GM18909 (cell line): ENCODE measurements around the gene ZNF197.
"Not testable (repeated sequence)": the region's sequence is repeated elsewhere in the genome, so short reads cannot be mapped to it uniquely, and the experiment has no call there.

ENCODE experiments used
- ATAC-seq: cut with Tn5 transposase; IDR thresholded peaks from one replicate; pipeline ENCODE4 v1.9.1; 2021; ENCODE audit warnings: mild to moderate bottlenecking; ENCODE audit not compliant: unreplicated experiment, poor library complexity

ZNF197 gene

GRCh38 chr3:44624749-44625480 lies at the start of gene ZNF197:
TSS of gene ZNF197 (plus strand) at chr3:44625036. CDS start at chr3:44629155, 4,119 bp downstream.
- peak; percentile 94 for ATAC-seq

- ATAC-seq, result no peak
Measured at GRCh38 chr3:44576613-44577012, 48.2 kb upstream of the ZNF197 start.

GRCh38 chr3:44577354-44577952 lies 47.4 kb upstream of the ZNF197 start:
- ATAC-seq, result not testable (repeated sequence)

- not testable (repeated sequence) for ATAC-seq
Measured at GRCh38 chr3:44578316-44578715, 46.5 kb upstream of the ZNF197 start.

- not testable (repeated sequence) for ATAC-seq
Measured at GRCh38 chr3:44578924-44579515, 45.8 kb upstream of the ZNF197 start.

GRCh38 chr3:44579749-44580148 lies 45.1 kb upstream of the ZNF197 start:
- not testable (repeated sequence) for ATAC-seq

GRCh38 chr3:44580971-44581370 lies 43.9 kb upstream of the ZNF197 start:
- not testable (repeated sequence) for ATAC-seq

GRCh38 chr3:44584646-44585501 lies 40.0 kb upstream of the ZNF197 start, which contains the start of gene ZNF660:
TSS of gene ZNF660 (plus strand) at chr3:44584964. CDS start at chr3:44594194, 9,230 bp downstream.
- peak; percentile 65 for ATAC-seq

GRCh38 chr3:44596621-44597020 lies 28.2 kb upstream of the ZNF197 start:
- no peak for ATAC-seq

- no peak for ATAC-seq
Measured at GRCh38 chr3:44601749-44602148, 23.1 kb upstream of the ZNF197 start.

- ATAC-seq, result no peak
Measured at GRCh38 chr3:44612678-44613077, 12.2 kb upstream of the ZNF197 start.

GRCh38 chr3:44628716-44629115 lies 3.9 kb downstream of the ZNF197 start:
- no peak for ATAC-seq

GRCh38 chr3:44632193-44632592 lies 7.4 kb downstream of the ZNF197 start:
- no peak for ATAC-seq

GRCh38 chr3:44642337-44642736 lies 17.5 kb downstream of the ZNF197 start:
- no peak for ATAC-seq

- ATAC-seq, result no peak
Measured at GRCh38 chr3:44643024-44643423, 18.2 kb downstream of the ZNF197 start.

- ATAC-seq, result no peak
Measured at GRCh38 chr3:44647771-44648170, 22.9 kb downstream of the ZNF197 start.

GRCh38 chr3:44648564-44649229 lies 23.9 kb downstream of the ZNF197 start, which contains the start of gene ZNF35:
TSS of gene ZNF35 (plus strand) at chr3:44648732. CDS start at chr3:44651068, 2,336 bp downstream.
- peak; percentile 93 for ATAC-seq

GRCh38 chr3:44649709-44650108 lies 24.9 kb downstream of the ZNF197 start:
- no peak for ATAC-seq

GRCh38 chr3:44654039-44654438 lies 29.2 kb downstream of the ZNF197 start:
- no peak for ATAC-seq

- no peak for ATAC-seq
Measured at GRCh38 chr3:44659015-44659414, 34.2 kb downstream of the ZNF197 start.
